ENCODE results near the gene TENM4. TPM values are rescaled to one million over a fixed set of nuclear protein-coding genes. Genes with fewer than 3 reads are reported as not detected.

Gene TENM4
- total and polyA plus RNA-seq, 4 donors: 0.02 to 0.33 (median 0.14) TPM

- Histone ChIP-seq H3K36me3 (ENCODE audit: control insufficient read depth in 4 of 4, insufficient read depth in 3 of 4, low read depth in 1 of 4, low read length in 3 of 4) (no peaks in the 10 kb centered on the region), H3K9ac (ENCODE audit: low read depth in 1 of 2, low read length in 2 of 2) (no peak overlapping the region), H3K27me3 (ENCODE audit: control insufficient read depth in 4 of 4, insufficient read depth in 4 of 4, low read length in 3 of 4) (no peaks in the 10 kb centered on the region), H3K4me3 (ENCODE audit: low read depth in 1 of 3, low read length in 3 of 3) (no peak overlapping the region), H3K9me3 (ENCODE audit: control insufficient read depth in 4 of 4, low read length in 3 of 4) (no peaks in the 10 kb centered on the region), H3K4me1 (ENCODE audit: control insufficient read depth in 4 of 4, insufficient read depth in 4 of 4, low read length in 3 of 4) (peaks cover 0 to 5% (median 1%) of the 10 kb centered on the region in 4 donors), H3K27ac (ENCODE audit: low read depth in 1 of 2, low read length in 2 of 2) (no peak overlapping the region)
- TF ChIP-seq REST (IDR thresholded peaks at IDR 0.05): no peak
- TF ChIP-seq RXRA (IDR thresholded peaks at IDR 0.05): no peak
- no peak for TF ChIP-seq FOXA1 (IDR thresholded peaks at IDR 0.05)
- no peak for TF ChIP-seq NR2F2 (IDR thresholded peaks at IDR 0.05)
- no peak for TF ChIP-seq ZBTB33 (IDR thresholded peaks at IDR 0.05)
- no peak for TF ChIP-seq MAX (IDR thresholded peaks at IDR 0.05)
- TF ChIP-seq FOXA2 (IDR thresholded peaks at IDR 0.05): no peak
- TF ChIP-seq JUND (IDR thresholded peaks at IDR 0.05): no peak
- TF ChIP-seq GABPA (IDR thresholded peaks at IDR 0.05 in 1 of 2, conservative IDR thresholded peaks at IDR 0.05 in 1 of 2): no peak
- TF ChIP-seq ATF3 (IDR thresholded peaks at IDR 0.05): no peak
- no peak for TF ChIP-seq HNF4G (IDR thresholded peaks at IDR 0.05)
- TF ChIP-seq YY1 (IDR thresholded peaks at IDR 0.05): no peak
- TF ChIP-seq TAF1 (conservative IDR thresholded peaks at IDR 0.05): no peak
- no peak for TF ChIP-seq CTCF (IDR thresholded peaks at IDR 0.05; ENCODE audit: low read depth, low read length, missing input control)
- TF ChIP-seq HNF4A (conservative IDR thresholded peaks at IDR 0.05): no peak
- no peak for TF ChIP-seq RAD21 (IDR thresholded peaks at IDR 0.05)
- whole genome bisulfite sequencing: 91% methylated on average over 2 of the region's 2 CpGs
- no peak for DNase-seq (ENCODE audit: low spot score)
Measured at GRCh38 chr11:78662811-78663210, 778.0 kb downstream of the TENM4 start.

- Histone ChIP-seq H3K9me3 (ENCODE audit: control insufficient read depth in 4 of 4, low read length in 3 of 4) (no peaks in the 10 kb centered on the region), H3K9ac (ENCODE audit: low read depth in 1 of 2, low read length in 2 of 2) (no peak overlapping the region), H3K4me3 (ENCODE audit: low read depth in 1 of 3, low read length in 3 of 3) (no peak overlapping the region), H3K36me3 (ENCODE audit: control insufficient read depth in 4 of 4, insufficient read depth in 3 of 4, low read depth in 1 of 4, low read length in 3 of 4) (no peaks in the 10 kb centered on the region), H3K27me3 (ENCODE audit: control insufficient read depth in 4 of 4, insufficient read depth in 4 of 4, low read length in 3 of 4) (no peaks in the 10 kb centered on the region), H3K27ac (ENCODE audit: low read depth in 1 of 2, low read length in 2 of 2) (no peak overlapping the region), H3K4me1 (ENCODE audit: control insufficient read depth in 4 of 4, insufficient read depth in 4 of 4, low read length in 3 of 4) (peaks cover 0 to 5% (median 1%) of the 10 kb centered on the region in 4 donors)
- WGBS: 94% methylated on average over 4 of the region's 4 CpGs
- no peak for DNase-seq (ENCODE audit: low spot score)
- TF ChIP-seq ZBTB33 (IDR thresholded peaks at IDR 0.05): no peak
- no peak for TF ChIP-seq YY1 (IDR thresholded peaks at IDR 0.05)
- TF ChIP-seq CTCF (IDR thresholded peaks at IDR 0.05; ENCODE audit: low read depth, low read length, missing input control): no peak
- no peak for TF ChIP-seq REST (IDR thresholded peaks at IDR 0.05)
- no peak for TF ChIP-seq FOXA2 (IDR thresholded peaks at IDR 0.05)
- TF ChIP-seq RAD21 (IDR thresholded peaks at IDR 0.05): no peak
- TF ChIP-seq HNF4A (conservative IDR thresholded peaks at IDR 0.05): no peak
Measured at GRCh38 chr11:78660471-78660870, 780.4 kb downstream of the TENM4 start.
